WI38 (cell line): ENCODE measurements around the gene FAM163A.
"Not testable (repeated sequence)": the region's sequence is repeated elsewhere in the genome, so short reads cannot be mapped to it uniquely, and the experiment has no call there.

Experiments used
- H3K4me3 ChIP-seq: 2 replicates; pipeline ENCODE4 v1.5.1; 2011; ENCODE audit warnings: low read depth, mild to moderate bottlenecking, control low read depth, low read length
- CTCF ChIP-seq: IDR thresholded peaks from 2 replicates; pipeline ENCODE4 v1.5.1; 2012; ENCODE audit warnings: low read depth, mild to moderate bottlenecking, control low read depth, low read length

FAM163A gene

GRCh38 chr1:179831225-179831624 lies 88.1 kb downstream of the FAM163A start:
- H3K4me3 ChIP-seq: no peak overlapping the region
- TF ChIP-seq CTCF: no peak

- no peak for TF ChIP-seq CTCF
- no peak overlapping the region for H3K4me3 ChIP-seq
Measured at GRCh38 chr1:179831852-179832699, 89.0 kb downstream of the FAM163A start.

- not testable (repeated sequence) for H3K4me3 ChIP-seq
Measured at GRCh38 chr1:179836686-179837445, 93.8 kb downstream of the FAM163A start.

- no peak overlapping the region for H3K4me3 ChIP-seq
- no peak for TF ChIP-seq CTCF
Measured at GRCh38 chr1:179840107-179840506, 97.0 kb downstream of the FAM163A start.

- H3K4me3 ChIP-seq: no peak overlapping the region
- TF ChIP-seq CTCF: no peak
Measured at GRCh38 chr1:179848233-179848632, 105.1 kb downstream of the FAM163A start.

GRCh38 chr1:179853102-179853501 lies 110.0 kb downstream of the FAM163A start:
- H3K4me3 ChIP-seq: no peak overlapping the region
- TF ChIP-seq CTCF: no peak

- H3K4me3 ChIP-seq: not testable (repeated sequence)
Measured at GRCh38 chr1:179855831-179856230, 112.7 kb downstream of the FAM163A start.

GRCh38 chr1:179856296-179856695 lies 113.2 kb downstream of the FAM163A start:
- H3K4me3 ChIP-seq: no peak overlapping the region
- no peak for TF ChIP-seq CTCF
